HS-27A (cell line): ENCODE measurements around the gene HS3ST6.
A peak's percentile ranks its signal among the peaks of the same experiment; 100 is the strongest.
"Not testable (repeated sequence)": the region's sequence is repeated elsewhere in the genome, so short reads cannot be mapped to it uniquely, and the experiment has no call there.

Experiments used
- DNase-seq: peaks from one replicate; pipeline ENCODE4 v3.0.0-alpha.2; 2012; ENCODE audit warnings: low read depth, missing footprints

Gene HS3ST6

DNA sequence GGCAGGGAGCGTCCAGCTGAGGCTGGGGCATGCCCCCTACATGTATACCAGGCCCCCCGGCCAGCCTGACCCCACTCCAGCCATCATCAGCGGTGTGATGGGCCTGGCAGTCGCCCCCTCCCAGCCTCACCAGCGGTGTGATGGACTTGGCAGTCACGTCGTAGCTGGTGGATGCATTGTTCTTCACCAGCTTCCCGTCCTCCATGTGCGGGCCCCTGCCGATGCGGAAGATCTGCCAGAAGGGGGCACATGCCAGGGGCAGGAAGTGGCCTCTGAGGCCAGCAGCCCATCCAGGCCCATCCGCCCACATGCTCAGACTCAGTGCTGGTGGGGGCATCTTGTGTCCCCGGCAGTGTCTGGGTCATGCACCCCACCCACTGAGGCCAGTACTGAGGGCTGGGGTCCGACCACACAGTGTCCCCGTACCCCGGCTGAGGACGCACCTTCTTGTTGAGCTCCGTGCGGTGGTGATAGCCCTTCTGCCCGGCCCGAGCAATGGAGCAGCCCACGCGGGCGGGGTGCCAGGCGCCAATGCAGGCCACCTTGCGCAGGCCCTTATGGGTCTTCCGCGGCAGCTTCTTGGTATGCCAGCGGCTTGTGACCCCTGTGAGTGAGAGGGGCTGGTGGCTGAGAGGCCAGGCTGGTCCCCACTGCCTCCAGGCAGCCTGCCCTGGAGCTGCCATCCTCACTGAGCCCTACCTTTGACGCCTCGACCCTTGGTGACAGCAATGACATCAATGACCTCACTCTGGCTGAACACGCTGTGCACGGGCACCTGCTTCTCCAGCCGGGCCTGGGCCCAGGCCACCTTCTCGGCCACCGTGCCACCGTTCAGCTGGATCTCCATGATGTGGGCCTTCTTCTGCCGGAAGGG, 28.5 kb upstream of the HS3ST6 start:
- no peak for DNase-seq

DNA sequence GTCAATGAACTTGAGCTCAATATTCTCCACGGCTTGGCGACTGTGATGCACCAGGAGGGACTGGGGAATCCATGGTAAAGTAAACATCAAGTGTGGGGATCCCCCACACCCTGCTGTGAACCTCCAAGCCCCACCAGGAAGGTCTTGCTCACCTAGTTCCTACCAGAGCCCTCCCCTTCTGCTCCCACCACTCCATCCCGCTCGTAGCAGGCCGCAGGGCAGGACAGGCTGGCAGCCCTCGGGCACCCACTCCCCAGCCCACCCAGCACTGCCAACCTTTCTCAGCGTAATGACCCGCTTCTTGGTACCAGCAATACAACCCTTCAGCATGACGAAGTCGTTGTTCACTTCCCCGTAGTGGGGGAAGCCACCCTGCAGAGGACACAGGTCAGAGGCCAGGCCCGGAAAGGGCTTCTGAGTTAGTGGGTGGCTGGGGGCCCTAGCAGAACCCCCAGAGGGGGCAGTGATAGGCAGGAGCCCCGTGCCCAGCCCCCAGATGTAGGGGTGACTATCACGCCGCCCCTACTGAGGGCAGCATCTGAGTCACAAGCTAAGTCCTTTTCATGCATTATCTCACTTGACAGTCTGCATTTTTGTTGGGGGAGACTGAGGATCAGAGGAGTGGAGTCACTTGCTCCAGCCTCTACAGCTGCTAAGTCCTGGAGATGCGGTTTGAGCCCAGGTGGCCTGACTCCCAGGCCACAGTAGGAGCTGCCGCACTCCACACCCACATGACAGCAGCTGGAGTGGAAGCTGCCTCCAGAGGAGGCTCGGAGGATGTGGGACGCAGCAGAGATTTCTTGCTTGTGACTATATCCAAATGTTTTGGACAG, 27.6 kb upstream of the HS3ST6 start:
- no peak for DNase-seq

DNA sequence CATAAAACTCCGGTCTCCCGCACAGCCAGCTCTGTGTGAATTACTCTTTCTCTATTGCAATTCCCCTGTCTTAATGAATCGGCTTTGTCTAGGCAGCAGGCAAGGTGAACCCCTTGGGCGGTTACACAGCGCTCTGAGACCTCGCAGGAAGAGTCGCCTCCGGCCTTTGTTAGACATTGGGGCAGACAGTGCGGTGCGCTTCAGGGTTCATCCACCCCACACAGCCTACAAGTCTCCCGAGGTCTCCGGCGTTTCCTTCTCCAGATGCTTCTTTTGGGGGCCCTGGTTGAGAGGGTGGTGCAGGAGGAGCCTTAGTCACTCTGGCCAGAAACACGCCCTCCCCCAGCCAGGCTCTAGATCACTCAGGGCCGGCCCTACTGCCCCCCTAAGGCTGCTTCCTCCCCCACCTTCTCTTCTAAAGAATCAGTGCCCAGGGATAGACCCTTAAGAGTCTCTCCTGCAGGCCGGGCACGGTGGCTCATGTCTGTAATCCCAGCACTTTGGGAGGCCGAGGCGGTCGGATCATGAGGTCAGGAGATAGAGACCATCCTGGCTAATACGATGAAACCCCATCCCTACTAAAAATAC, 26.5 kb upstream of the HS3ST6 start:
- DNase-seq = no peak

- peak; percentile 71 for DNase-seq
Measured at GRCh38 chr16:1942810-1943726, 24.9 kb upstream of the HS3ST6 start, which contains the start of gene MSRB1. Gene MSRB1 (minus strand): TSS chr16:1943199. CDS start chr16:1943156, 43 bp downstream.

- DNase-seq = no peak
Measured at GRCh38 chr16:1942047-1942809, 24.0 kb upstream of the HS3ST6 start.

DNA sequence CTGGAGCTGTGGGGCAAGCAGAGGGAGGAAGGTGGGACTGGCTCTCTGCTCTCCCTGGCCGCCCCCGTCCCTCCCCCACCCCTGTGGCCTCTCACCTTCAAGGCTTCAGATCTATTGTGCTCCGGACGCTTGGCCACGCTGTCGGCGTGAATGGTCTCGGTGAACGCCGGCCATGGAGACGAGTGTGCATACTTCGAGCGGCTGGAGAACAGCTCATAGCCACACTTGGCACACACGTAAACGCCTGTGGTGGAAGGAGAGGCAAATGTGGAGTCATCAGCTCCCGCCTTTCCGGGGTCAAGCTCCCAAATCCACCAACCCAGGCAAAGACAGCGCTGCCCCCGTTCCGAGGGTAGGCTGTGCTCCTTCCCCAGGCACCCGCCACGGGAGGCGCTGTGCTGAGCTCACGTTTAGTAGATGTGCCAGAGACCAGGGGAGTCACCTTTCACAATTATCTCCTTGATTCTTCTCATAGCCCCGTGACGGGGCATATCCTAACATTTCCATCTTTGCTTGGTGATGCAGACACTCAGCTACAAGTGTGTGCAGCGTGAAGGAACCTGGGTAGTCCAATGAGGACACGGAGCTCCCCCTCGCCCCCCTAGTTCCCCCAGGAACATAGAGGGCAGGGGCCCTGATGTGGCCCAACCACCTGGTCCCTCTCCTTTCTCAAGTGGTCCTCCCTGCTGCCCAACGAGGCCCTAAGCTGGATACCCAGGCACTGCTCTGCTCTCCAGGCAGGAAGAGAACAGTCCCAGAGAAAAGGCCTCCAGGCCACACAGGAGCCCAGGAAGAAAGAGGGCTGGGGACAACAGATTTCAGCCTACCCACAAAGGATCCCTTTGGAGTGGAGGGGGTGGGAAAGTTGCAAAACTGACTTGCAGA, 23.2 kb upstream of the HS3ST6 start:
- no peak for DNase-seq

GRCh38 chr16:1940273-1941161, 22.3 kb upstream of the HS3ST6 start:
- DNase-seq = no peak

- not testable (repeated sequence) for DNase-seq
Measured at GRCh38 chr16:1939833-1940232, 21.6 kb upstream of the HS3ST6 start.

GRCh38 chr16:1938910-1939309, 20.7 kb upstream of the HS3ST6 start:
- no peak for DNase-seq

DNA sequence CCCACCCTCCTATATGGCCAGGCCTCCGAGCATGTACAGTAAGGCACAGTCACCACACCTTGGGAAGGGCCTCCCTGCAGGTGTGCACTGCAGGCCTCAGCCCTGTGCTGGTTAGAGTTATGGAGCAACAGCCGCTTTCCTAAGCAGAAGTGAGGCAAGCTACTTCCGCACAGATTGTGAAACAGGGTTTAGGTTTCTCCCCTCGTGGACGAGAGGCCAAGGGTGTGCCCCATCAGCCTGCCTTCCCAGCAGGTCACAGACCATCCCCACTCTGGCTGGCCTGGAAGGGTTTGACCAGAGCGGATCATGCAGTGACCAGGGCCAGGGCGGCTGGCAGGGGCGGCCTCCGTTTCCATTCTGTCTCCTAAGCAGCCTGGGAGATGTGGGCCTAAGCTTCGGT, 20.1 kb upstream of the HS3ST6 start:
- DNase-seq = no peak

DNA sequence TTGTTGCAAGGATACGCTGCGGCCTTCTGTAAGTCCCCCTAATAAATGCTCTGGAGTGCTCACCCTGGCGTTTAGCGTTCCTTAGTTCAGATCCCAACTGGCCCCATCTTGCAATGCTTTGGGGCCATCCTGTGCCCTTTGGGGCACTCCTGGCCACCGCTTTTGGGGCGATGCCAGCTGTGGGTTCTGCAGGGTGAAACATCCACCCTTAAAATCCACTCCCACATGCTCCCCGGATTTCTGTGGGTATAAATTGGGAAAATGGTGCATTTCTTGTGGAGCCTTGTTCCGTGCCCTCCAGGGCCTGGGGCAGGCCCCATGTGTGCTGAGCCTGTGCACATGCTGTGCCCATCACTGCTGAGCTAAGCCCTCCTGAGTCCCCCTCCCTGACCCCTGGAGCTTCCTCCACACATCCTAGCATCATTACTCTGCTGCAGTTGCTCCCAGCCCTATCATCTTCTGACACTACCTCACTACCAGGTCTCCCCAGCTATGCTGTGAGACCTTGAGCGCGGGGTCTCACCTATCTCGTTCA, 18.8 kb upstream of the HS3ST6 start:
- no peak for DNase-seq

DNA sequence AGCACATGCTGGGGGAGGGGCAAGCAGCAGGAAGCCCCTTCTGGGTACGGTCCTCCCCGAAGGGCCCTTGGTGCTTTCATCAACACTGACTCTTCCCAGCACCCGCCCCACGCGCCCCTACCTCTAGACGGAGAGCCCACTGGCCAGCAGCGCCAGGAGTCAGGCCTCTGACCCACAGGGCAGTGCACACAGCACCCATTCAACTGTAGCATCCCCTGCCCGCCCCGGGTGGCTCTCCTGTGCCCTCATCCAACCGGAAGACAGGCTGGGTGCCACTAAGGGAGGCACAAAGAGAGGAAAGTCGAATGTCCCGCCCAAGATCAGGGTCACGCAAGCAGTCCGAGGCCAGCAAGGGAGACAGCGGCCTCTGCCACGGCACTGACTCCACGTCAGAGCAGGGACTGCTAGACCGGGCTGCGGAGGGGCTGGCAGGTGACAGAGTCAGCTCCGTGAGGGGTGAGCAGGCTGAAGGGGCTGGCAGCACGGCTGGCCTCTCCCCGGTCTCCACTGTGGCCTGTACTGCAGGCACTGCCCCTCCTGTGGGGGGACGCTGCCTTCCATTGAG, 15.0 kb upstream of the HS3ST6 start:
- DNase-seq = no peak

- DNase-seq = no peak
Measured at GRCh38 chr16:1932050-1933028, 14.1 kb upstream of the HS3ST6 start.

DNA sequence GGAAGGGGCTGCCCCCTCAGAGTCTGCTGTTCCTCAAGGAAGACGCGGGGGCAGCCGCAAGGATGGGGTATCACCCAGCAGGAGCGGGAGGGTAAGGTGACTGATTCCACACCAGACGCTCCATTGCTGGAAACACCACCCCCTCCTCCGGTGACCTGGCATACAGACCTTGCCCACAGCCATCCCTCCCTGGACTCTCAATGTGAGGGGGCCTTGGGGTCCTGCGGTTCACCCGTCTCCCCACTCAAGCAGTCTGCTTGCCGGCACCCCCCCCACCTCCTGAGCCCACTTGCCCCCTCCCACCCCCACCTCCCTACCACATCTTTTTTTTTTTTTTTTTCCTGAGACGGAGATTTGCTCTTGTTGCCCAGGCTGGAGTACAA, 12.1 kb upstream of the HS3ST6 start:
- no peak for DNase-seq

DNA sequence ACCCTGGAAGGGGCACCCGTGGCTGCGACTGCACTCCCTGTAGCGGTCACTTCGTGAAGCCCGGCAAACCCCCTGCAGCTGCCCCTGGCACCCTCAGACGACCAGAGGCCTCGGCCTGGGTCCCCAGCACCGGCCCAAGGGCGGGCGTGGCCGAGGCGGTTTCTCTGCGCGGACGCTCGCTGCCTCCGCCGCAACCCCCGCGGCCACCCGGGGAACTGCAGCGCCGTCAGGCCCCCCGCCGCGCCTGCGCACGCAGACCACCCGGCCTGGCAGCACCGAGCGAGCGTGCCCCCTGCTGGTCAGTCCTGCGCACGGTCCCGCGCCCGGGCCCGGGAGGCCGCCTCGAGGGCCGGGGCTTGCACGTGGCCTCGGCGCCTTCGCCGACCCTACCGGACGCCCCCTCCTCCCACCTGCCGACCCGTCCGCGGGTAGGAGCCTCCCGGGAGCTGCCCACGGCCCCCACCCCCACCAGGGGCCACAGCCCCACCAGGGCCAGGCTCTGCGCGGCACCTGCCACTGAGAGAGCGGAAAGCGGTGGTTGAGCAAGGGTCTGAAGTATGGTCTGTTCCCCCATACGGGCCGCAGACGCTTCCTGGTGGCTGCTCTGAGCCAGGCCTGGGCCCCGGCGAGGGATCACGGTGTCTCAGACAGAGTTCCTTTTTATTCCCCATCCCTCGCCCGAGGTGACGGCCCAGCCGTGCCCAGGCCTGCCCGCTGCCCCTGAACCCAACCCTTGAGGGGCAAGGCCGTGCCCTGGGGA, 11.5 kb upstream of the HS3ST6 start:
- DNase-seq = peak; percentile 29

GRCh38 chr16:1929105-1929504, 10.9 kb upstream of the HS3ST6 start:
- no peak for DNase-seq
